Panc1 (cell line): ENCODE data around the gene CKAP5. TPM values are rescaled to one million over a fixed set of nuclear protein-coding genes. Genes with fewer than 3 reads are reported as not detected.

Experiments used
- ATAC-seq: fragments of 200-7000 bp; cut with Tn5 transposase; 2 replicates; pipeline ENCODE4 v1.9.1; 2020; ENCODE audit warnings: mild to moderate bottlenecking, moderate library complexity
- BruUV-seq: library from RNA; stranded (reverse); fragments of 400-500 nt; replicated peaks from 2 replicates; lab custom pipeline; 2021; lab: Mats Ljungman, UMichigan
- CTCF ChIA-PET: fragments of 300-600 bp; sonication (Branson Sonifier 250); formaldehyde crosslinking; loops from one replicate; lab custom pipeline; 2022; ENCODE audit warnings: antibody characterized with exemption; lab: Charles Lee
- POLR2A ChIA-PET: fragments of 300-600 bp; sonication (Branson Sonifier 250); formaldehyde crosslinking; loops from one replicate; lab custom pipeline; 2022; ENCODE audit warnings: antibody characterized with exemption; lab: Charles Lee
- DNase-seq: peaks from one replicate; pipeline ENCODE4 v3.0.0-alpha.2; 2010; ENCODE audit warnings: low read depth, low spot score
- H3K27ac ChIP-seq: 2 replicates; pipeline ENCODE4 v1.5.1; 2011; ENCODE audit warnings: mild to moderate bottlenecking, low read length, inconsistent platforms
- H3K27me3 ChIP-seq: fragments of 200-500 bp; sonication (Bioruptor generic); 2 replicates; pipeline ENCODE4 v1.6.0; 2014; ENCODE audit warnings: low read length, inconsistent platforms; ENCODE audit not compliant: control insufficient read depth, insufficient read depth
- H3K36me3 ChIP-seq: fragments of 200-500 bp; sonication (Bioruptor generic); 2 replicates; pipeline ENCODE4 v1.5.1; 2014; ENCODE audit warnings: inconsistent platforms, mild to moderate bottlenecking, low read length, moderate library complexity; ENCODE audit not compliant: control insufficient read depth, insufficient read depth
- H3K4me1 ChIP-seq: 2 replicates; pipeline ENCODE4 v1.5.1; 2011; ENCODE audit warnings: inconsistent platforms, mild to moderate bottlenecking, low read length, moderate library complexity; ENCODE audit not compliant: control insufficient read depth, insufficient read depth
- H3K4me3 ChIP-seq, 2 experiments: 2 replicates each; pipeline ENCODE4 v1.5.1; 2011 to 2012; ENCODE audit warnings: low read depth in 2 of 2, low read length in 2 of 2, mild to moderate bottlenecking in 2 of 2, inconsistent platforms in 1 of 2, moderate library complexity in 1 of 2
- H3K9me3 ChIP-seq: fragments of 200-500 bp; sonication (Bioruptor generic); 2 replicates; pipeline ENCODE4 v1.5.1; 2014; ENCODE audit warnings: low read depth, mild to moderate bottlenecking, inconsistent platforms, low read length, moderate library complexity; ENCODE audit not compliant: control insufficient read depth, insufficient read depth
- CTCF ChIP-seq: fragments of 450-650 bp; IDR thresholded peaks from 2 replicates; pipeline ENCODE4 v1.5.1; 2017; ENCODE audit warnings: mild to moderate bottlenecking
- POLR2AphosphoS5 ChIP-seq: IDR thresholded peaks from 2 replicates; pipeline ENCODE4 v1.6.1; 2012; ENCODE audit warnings: mild to moderate bottlenecking, low read depth, low read length, moderate library complexity
- REST ChIP-seq, 2 experiments: IDR thresholded peaks; 2 replicates each; pipeline ENCODE4 v1.6.1; 2011 to 2012; ENCODE audit warnings: low read depth in 2 of 2, control low read depth in 1 of 2, low read length in 1 of 2, mild to moderate bottlenecking in 1 of 2, moderate library complexity in 1 of 2; ENCODE audit not compliant: insufficient read depth in 1 of 2
- SIN3A ChIP-seq: IDR thresholded peaks from 2 replicates; pipeline ENCODE4 v1.6.1; 2012; ENCODE audit warnings: low read depth, mild to moderate bottlenecking, low read length, moderate library complexity, borderline replicate concordance; ENCODE audit not compliant: insufficient read depth
- TCF7L2 ChIP-seq: IDR thresholded peaks from 2 replicates; pipeline ENCODE4 v1.6.1; 2011; ENCODE audit warnings: mild to moderate bottlenecking, low read depth, low read length, inconsistent platforms
- in situ Hi-C: cut with HindIII; loops from 2 replicates; pipeline ENCODE4 v1.10.0; 2016; ENCODE audit warnings: low sequenced_read_pairs, low pct_unique_long_range_greater_than_20kb
- intact Hi-C: fragments of 100-400 bp; cut with micrococcal nuclease; formaldehyde crosslinking; loops from one replicate; pipeline ENCODE4 v1.10.0; 2022; ENCODE audit not compliant: unreplicated experiment
- microRNA-seq: library from miRNA; unstranded; fragments of <30 nt; microRNA quantifications from one replicate; pipeline ENCODE4 v1.1.0, GENCODE V29; 2020; ENCODE audit not compliant: unreplicated experiment
- total RNA-seq: library from RNA; stranded (reverse); gene quantifications from one replicate; pipeline ENCODE4 v1.2.1, GENCODE V29; 2021; ENCODE audit not compliant: unreplicated experiment

CKAP5 gene
- total RNA-seq, 1 experiment from 2014 or later = 191 TPM

DNA sequence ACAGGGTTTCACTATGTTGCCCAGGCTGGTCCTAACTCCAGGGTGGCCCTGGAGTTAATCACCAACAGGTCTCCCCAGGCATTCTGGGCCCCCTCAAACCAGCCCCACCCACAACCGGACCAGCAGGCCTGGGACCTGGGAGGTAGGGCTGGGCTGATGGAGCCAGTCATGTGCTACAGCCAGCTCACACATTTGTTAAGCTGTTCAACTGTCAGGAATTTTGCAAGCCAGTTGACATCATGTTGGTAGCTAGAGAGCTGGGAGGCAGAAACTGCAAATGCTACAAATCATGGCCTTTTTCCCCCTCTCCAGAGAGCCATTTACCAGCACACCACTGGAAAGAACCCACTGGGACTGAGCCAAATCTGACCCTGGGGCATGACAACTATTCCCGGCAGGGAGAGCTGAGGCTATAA, 152.5 kb downstream of the CKAP5 start:
- no peaks in the 10 kb centered on the region for H3K9me3 ChIP-seq
- intact Hi-C loops = no loop called here
- TF ChIP-seq POLR2AphosphoS5 (no peak), REST (IDR thresholded peaks at IDR 0.05; ENCODE audit: insufficient read depth in 1 of 2, low read depth in 2 of 2, low read length in 1 of 2) (no peak), CTCF (no peak), TCF7L2 (no peak), SIN3A (no peak)
- BruUV-seq = no TSS peak
- ChIA-PET POLR2A (interaction anchor here (0.6 kb wide), 1 partner anchor 73 kb away, joined by 3 read pairs; no protein-coding TSS in a partner anchor), CTCF (no interaction called here)
- DNase-seq (no peak), ATAC-seq (no peak)
- no peak overlapping the region for H3K4me3 ChIP-seq
- H3K4me1 ChIP-seq = no peaks in the 10 kb centered on the region
- no peak overlapping the region for H3K27ac ChIP-seq
- H3K36me3 ChIP-seq = no peaks in the 10 kb centered on the region
- in situ Hi-C loops = no loop called here
- H3K27me3 ChIP-seq = no peaks in the 10 kb centered on the region

Small RNA genes within 50 kb of the gene (microRNA-seq; reads per million reads assigned to microRNA genes)
- 2.9 reads per million for gene MIR5582

Other genes with a start within 250 kb of the CKAP5 start
- gene HARBI1, start 229.1 kb downstream of the CKAP5 start, total RNA-seq = 6.4 TPM
- 57.9 TPM for gene ATG13, start 228.7 kb downstream of the CKAP5 start, total RNA-seq
- 43.5 TPM for gene ARHGAP1, start 145.7 kb downstream of the CKAP5 start, total RNA-seq
- 19.8 TPM for gene ZNF408, start 145.2 kb downstream of the CKAP5 start, total RNA-seq
- 0.64 TPM for gene F2, start 127.1 kb downstream of the CKAP5 start, total RNA-seq
- gene LRP4, start 72.3 kb upstream of the CKAP5 start, total RNA-seq = 11.7 TPM
- 29.0 TPM for gene CSTPP1, start 90.5 kb upstream of the CKAP5 start, total RNA-seq